ENCODE data around the gene TMEM88. TPM values are rescaled to one million over a fixed set of nuclear protein-coding genes. Genes with fewer than 3 reads are reported as not detected.

TMEM88 gene
- total RNA-seq, 1 experiment from 2014 or later = 1.5 TPM

DNA sequence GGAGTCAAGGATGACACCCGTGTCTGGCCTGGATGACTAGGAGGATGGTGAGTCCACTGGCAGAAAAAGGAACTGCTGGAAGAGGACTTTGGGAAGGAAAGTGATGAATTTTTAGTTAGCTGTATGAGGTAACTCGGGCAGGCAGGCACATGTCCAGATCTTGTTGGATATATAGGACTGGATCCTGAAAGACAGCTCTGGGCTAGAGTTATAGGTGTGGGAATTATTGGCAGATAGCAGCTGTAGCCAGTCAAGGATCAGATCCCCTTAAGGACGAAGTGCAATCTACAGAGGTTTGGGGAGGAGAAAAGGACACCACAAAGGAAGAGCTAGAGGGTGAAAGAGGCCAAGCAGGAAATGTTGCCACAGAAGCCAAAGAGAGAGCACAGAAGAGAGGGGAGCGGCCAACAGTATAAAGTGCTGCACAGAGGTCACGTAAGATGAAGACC is 13.0 kb downstream of the TMEM88 start:
- Histone ChIP-seq H3K9me2 (replicated peaks; ENCODE audit: low read length) (no peaks in the 10 kb centered on the region), H3K79me2 (ENCODE audit: low read length) (no peaks in the 10 kb centered on the region), H4K20me1 (ENCODE audit: low read length) (no peaks in the 10 kb centered on the region), H3K4me2 (ENCODE audit: low read length) (no peak overlapping the region), H3K9ac (ENCODE audit: low read length) (no peak overlapping the region), H3K27ac (ENCODE audit: low read length) (no peak overlapping the region), H3K4me3 (ENCODE audit: low read length) (no peak overlapping the region), H3K27me3 (ENCODE audit: low read length) (no peaks in the 10 kb centered on the region), H3K9me3 (ENCODE audit: low read length) (no peaks in the 10 kb centered on the region), H2AFZ (ENCODE audit: low read length) (no peak overlapping the region), H3K36me3 (ENCODE audit: low read depth, low read length) (0 out of 2 replicates have a peak, but pooled peaks cover 4% of the 10 kb centered on the region), H3F3A (ENCODE audit: low read length, unreplicated experiment) (no peaks in the 10 kb centered on the region), H3K4me1 (ENCODE audit: insufficient read depth, low read length) (peaks cover 1% of the 10 kb centered on the region; the same call in 1 of the 2 replicates)
- no TSS peak for BruUV-seq (replicated peaks)
- DNase-seq (no peak), ATAC-seq (no peak)
- POLR2A ChIA-PET (ENCODE audit: unreplicated experiment) = no interaction called here
- intact Hi-C loops (cut with micrococcal nuclease) = no loop called here
- CTCF ChIA-PET = no interaction called here
- TF ChIP-seq EZH2phosphoT487 (IDR thresholded peaks at IDR 0.05; ENCODE audit: borderline replicate concordance, low read length) (no peak), EZH2 (IDR thresholded peaks at IDR 0.05; ENCODE audit: low read length, unreplicated experiment) (no peak)
- TF ChIP-seq, protein P1, sequence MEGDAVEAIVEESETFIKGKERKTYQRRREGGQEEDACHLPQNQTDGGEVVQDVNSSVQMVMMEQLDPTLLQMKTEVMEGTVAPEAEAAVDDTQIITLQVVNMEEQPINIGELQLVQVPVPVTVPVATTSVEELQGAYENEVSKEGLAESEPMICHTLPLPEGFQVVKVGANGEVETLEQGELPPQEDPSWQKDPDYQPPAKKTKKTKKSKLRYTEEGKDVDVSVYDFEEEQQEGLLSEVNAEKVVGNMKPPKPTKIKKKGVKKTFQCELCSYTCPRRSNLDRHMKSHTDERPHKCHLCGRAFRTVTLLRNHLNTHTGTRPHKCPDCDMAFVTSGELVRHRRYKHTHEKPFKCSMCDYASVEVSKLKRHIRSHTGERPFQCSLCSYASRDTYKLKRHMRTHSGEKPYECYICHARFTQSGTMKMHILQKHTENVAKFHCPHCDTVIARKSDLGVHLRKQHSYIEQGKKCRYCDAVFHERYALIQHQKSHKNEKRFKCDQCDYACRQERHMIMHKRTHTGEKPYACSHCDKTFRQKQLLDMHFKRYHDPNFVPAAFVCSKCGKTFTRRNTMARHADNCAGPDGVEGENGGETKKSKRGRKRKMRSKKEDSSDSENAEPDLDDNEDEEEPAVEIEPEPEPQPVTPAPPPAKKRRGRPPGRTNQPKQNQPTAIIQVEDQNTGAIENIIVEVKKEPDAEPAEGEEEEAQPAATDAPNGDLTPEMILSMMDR (conservative IDR thresholded peaks at IDR 0.05; ENCODE audit: low read depth, low read length) = no peak

DNA sequence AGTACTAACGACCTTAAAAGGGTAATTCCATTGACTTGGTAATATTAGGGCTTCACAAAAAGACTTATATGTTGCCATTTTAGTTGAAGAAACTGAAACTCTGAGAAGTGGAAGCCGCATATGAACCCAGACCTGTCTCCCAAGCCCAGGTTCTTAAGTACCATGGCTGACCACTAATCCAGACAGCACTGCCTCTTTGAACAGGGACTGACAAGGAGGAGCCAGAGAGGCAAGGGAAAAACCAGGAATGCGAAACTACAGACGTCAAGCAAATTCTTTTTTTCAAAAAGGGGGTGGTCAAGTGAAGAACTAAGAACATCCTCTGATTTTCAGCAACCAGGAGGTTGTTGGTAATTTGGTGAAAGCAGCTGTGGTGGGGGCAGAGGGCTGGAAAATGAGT is 18.2 kb downstream of the TMEM88 start:
- intact Hi-C loops (cut with micrococcal nuclease) = no loop called here
- CTCF ChIA-PET = no interaction called here

DNA sequence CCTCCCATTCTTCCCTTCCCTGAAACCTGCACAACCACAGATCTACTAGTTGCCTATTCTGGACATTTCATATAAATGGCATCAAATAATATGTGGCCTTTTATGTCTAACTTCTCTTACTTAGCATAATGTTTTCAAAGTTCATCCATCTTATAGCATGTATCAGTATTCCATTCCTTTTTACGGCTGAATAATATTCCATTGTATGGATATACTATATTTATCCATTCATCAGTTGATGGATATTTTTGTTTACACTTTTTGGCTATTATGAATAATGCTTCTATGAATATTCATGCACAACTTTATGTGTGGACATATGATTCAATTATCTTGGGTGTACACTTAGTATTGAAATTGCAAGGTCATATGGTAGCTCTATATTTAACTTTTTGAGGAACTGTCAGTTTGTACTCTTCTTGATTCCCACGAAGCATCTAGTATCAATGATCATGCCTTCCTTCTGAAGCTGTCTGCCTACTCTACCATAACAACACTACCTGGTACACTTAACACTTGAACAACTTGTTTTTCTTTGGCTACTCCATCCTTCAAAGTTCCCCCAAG is 21.0 kb downstream of the TMEM88 start:
- Histone ChIP-seq H3K9me2 (replicated peaks; ENCODE audit: low read length) (no peaks in the 10 kb centered on the region), H3F3A (ENCODE audit: low read length, unreplicated experiment) (no peaks in the 10 kb centered on the region), H3K4me3 (ENCODE audit: low read length) (no peak overlapping the region), H3K4me2 (ENCODE audit: low read length) (no peak overlapping the region), H3K4me1 (ENCODE audit: insufficient read depth, low read length) (no peaks in the 10 kb centered on the region), H3K27me3 (ENCODE audit: low read length) (no peaks in the 10 kb centered on the region), H4K20me1 (ENCODE audit: low read length) (no peaks in the 10 kb centered on the region), H3K36me3 (ENCODE audit: low read depth, low read length) (no peaks in the 10 kb centered on the region), H3K9ac (ENCODE audit: low read length) (no peak overlapping the region), H3K79me2 (ENCODE audit: low read length) (no peaks in the 10 kb centered on the region), H3K9me3 (ENCODE audit: low read length) (no peaks in the 10 kb centered on the region), H2AFZ (ENCODE audit: low read length) (no peak overlapping the region), H3K27ac (ENCODE audit: low read length) (no peak overlapping the region)
- CTCF ChIA-PET = no interaction called here
- no peak for DNase-seq
- ATAC-seq = no peak
- BruUV-seq (replicated peaks) = no TSS peak
- no peak for TF ChIP-seq EZH2phosphoT487 (IDR thresholded peaks at IDR 0.05; ENCODE audit: borderline replicate concordance, low read length)
- TF ChIP-seq, protein P1 (conservative IDR thresholded peaks at IDR 0.05; ENCODE audit: low read depth, low read length) = no peak
- no peak for TF ChIP-seq EZH2 (IDR thresholded peaks at IDR 0.05; ENCODE audit: low read length, unreplicated experiment)
- POLR2A ChIA-PET (ENCODE audit: unreplicated experiment) = no interaction called here
- intact Hi-C loops (cut with micrococcal nuclease) = no loop called here

More for the DNA sequence above, 18.2 kb downstream of the TMEM88 start:
- Histone ChIP-seq H3F3A (ENCODE audit: low read length, unreplicated experiment) (no peaks in the 10 kb centered on the region), H3K27ac (ENCODE audit: low read length) (no peak overlapping the region), H3K9ac (ENCODE audit: low read length) (no peak overlapping the region), H3K9me2 (replicated peaks; ENCODE audit: low read length) (no peaks in the 10 kb centered on the region), H3K27me3 (ENCODE audit: low read length) (no peaks in the 10 kb centered on the region), H3K79me2 (ENCODE audit: low read length) (no peaks in the 10 kb centered on the region), H3K36me3 (ENCODE audit: low read depth, low read length) (no peaks in the 10 kb centered on the region), H3K4me2 (ENCODE audit: low read length) (no peak overlapping the region), H3K9me3 (ENCODE audit: low read length) (no peaks in the 10 kb centered on the region), H3K4me1 (ENCODE audit: insufficient read depth, low read length) (no peaks in the 10 kb centered on the region), H2AFZ (ENCODE audit: low read length) (no peak overlapping the region), H4K20me1 (ENCODE audit: low read length) (no peaks in the 10 kb centered on the region), H3K4me3 (ENCODE audit: low read length) (no peak overlapping the region)
- BruUV-seq (replicated peaks) = no TSS peak
- POLR2A ChIA-PET (ENCODE audit: unreplicated experiment) = no interaction called here
- no peak for DNase-seq
- ATAC-seq = no peak
- TF ChIP-seq, protein P1 (conservative IDR thresholded peaks at IDR 0.05; ENCODE audit: low read depth, low read length) = no peak
- no peak for TF ChIP-seq EZH2phosphoT487 (IDR thresholded peaks at IDR 0.05; ENCODE audit: borderline replicate concordance, low read length)

Data from PC-3 (cell line).